HepG2 (cell line): ENCODE results near the gene NPPB. TPM values are rescaled to one million over a fixed set of nuclear protein-coding genes. Genes with fewer than 3 reads are reported as not detected.

Experiments used
- BCL6 ChIP-seq: IDR thresholded peaks from 2 replicates; pipeline ENCODE4 v1.6.1; 2016; ENCODE audit warnings: missing genetic modification reagents, missing compliant biosample characterization
- CEBPG ChIP-seq: IDR thresholded peaks from 2 replicates; pipeline ENCODE4 v1.6.1; 2016
- EEA1 ChIP-seq: sonication (generic); formaldehyde crosslinking; IDR thresholded peaks from 2 replicates; pipeline ENCODE4 v1.5.1; 2020; ENCODE audit warnings: mild to moderate bottlenecking, missing genetic modification reagents, borderline replicate concordance
- ERF ChIP-seq: IDR thresholded peaks from 2 replicates; pipeline ENCODE4 v1.6.1; 2018; ENCODE audit warnings: missing biosample characterization, missing genetic modification reagents
- FOXA1 ChIP-seq, 2 experiments: fragments of 450-650 bp in 1 of 2; sonication (generic) in 1 of 2; formaldehyde crosslinking in 1 of 2; IDR thresholded peaks; 2 replicates each; pipeline versions ENCODE4 v1.4.0 to v1.6.1; 2016 to 2020; ENCODE audit warnings: missing genetic modification reagents in 1 of 2
- GMEB2 ChIP-seq: IDR thresholded peaks from 2 replicates; pipeline ENCODE4 v1.6.1; 2016; ENCODE audit warnings: missing biosample characterization, missing genetic modification reagents, low read depth
- HNRNPLL ChIP-seq: fragments of 200-400 bp; formaldehyde crosslinking; IDR thresholded peaks from 2 replicates; pipeline ENCODE4 v1.6.1; 2017; ENCODE audit warnings: mild to moderate bottlenecking, low read depth, low read length; ENCODE audit not compliant: poor library complexity, severe bottlenecking
- KIAA2018 ChIP-seq: sonication (generic); formaldehyde crosslinking; IDR thresholded peaks from 2 replicates; pipeline ENCODE4 v1.5.0; 2020; ENCODE audit warnings: mild to moderate bottlenecking, missing genetic modification reagents, borderline replicate concordance
- NR2F6 ChIP-seq, 2 experiments: IDR thresholded peaks; 2 replicates each; pipeline ENCODE4 v1.6.1; 2016; ENCODE audit warnings: antibody characterized with exemption in 1 of 2, mild to moderate bottlenecking in 1 of 2
- SMC3 ChIP-seq: IDR thresholded peaks from 2 replicates; pipeline ENCODE4 v1.6.1; 2011; ENCODE audit warnings: low read length, improper control_type of control experiment
- TFDP2 ChIP-seq: sonication (generic); formaldehyde crosslinking; IDR thresholded peaks from 2 replicates; pipeline ENCODE4 v1.4.0; 2020; ENCODE audit warnings: missing genetic modification reagents
- ZBTB38 ChIP-seq: sonication (generic); formaldehyde crosslinking; IDR thresholded peaks from 2 replicates; pipeline ENCODE4 v1.5.1; 2020; ENCODE audit warnings: mild to moderate bottlenecking, missing genetic modification reagents
- ZIK1 ChIP-seq: sonication (generic); formaldehyde crosslinking; IDR thresholded peaks from 2 replicates; pipeline ENCODE4 v1.5.0; 2020; ENCODE audit warnings: mild to moderate bottlenecking, low read depth, missing genetic modification reagents, borderline replicate concordance
- ZNF124 ChIP-seq: sonication (generic); formaldehyde crosslinking; IDR thresholded peaks from 2 replicates; pipeline ENCODE4 v1.4.0; 2020; ENCODE audit warnings: missing genetic modification reagents
- ZNF205 ChIP-seq: IDR thresholded peaks from 2 replicates; pipeline ENCODE4 v1.6.1; 2018; ENCODE audit warnings: missing biosample characterization, missing genetic modification reagents
- ZNF816 ChIP-seq: sonication (generic); formaldehyde crosslinking; IDR thresholded peaks from 2 replicates; pipeline ENCODE4 v1.8.0; 2022; ENCODE audit warnings: missing genetic modification reagents, mild to moderate bottlenecking, borderline replicate concordance
- ZNF850 ChIP-seq: sonication (generic); formaldehyde crosslinking; conservative IDR thresholded peaks from 2 replicates; pipeline ENCODE4 v1.9.0; 2021; ENCODE audit warnings: mild to moderate bottlenecking, missing genetic modification reagents
- polyA plus RNA-seq, 8 experiments: library from polyadenylated mRNA; depleted of rRNA in 3 of 8; stranded (reverse) in 7 of 8; unstranded in 1 of 8; fragments of >200 nt; fragmentation: Illumina TruSeq in 4 of 8; extraction: Trizol in 4 of 8; gene quantifications; 2 replicates each; pipeline versions ENCODE4 v1.2.1 to v1.2.3, GENCODE V29; 2011 to 2016; ENCODE audit warnings: low read depth in 4 of 8, missing spikeins in 1 of 8, mixed read lengths in 1 of 8; ENCODE audit not compliant: insufficient read depth in 1 of 8
- total RNA-seq, 5 experiments: library from RNA; depleted of rRNA; stranded (reverse); fragments of >200 nt; fragmentation: Illumina TruSeq; extraction: Trizol; gene quantifications; 2 replicates each; pipeline ENCODE4 v1.2.3, GENCODE V29; 2016; ENCODE audit warnings: low read depth in 1 of 5

NPPB gene
- total and polyA plus RNA-seq, 2 of the 13 experiments (the other 11 are each of a cell fraction or from before 2014, with no cell fraction given): 1.9 TPM; not detected in 1

GRCh38 chr1:11838349-11839272 is 20.1 kb downstream of the NPPB start (continued):
- TF ChIP-seq ZNF850 (CRISPR knock-in tag): no peak
- TF ChIP-seq ZIK1 (CRISPR knock-in tag): no peak
- no peak for TF ChIP-seq BCL6 (CRISPR knock-in tag)
- TF ChIP-seq EEA1 (CRISPR knock-in tag): no peak
- no peak for TF ChIP-seq GMEB2 (CRISPR knock-in tag)
- TF ChIP-seq CEBPG (CRISPR knock-in tag): peak; percentile 28; the same call in 1 of the 2 replicates
- TF ChIP-seq ZNF205 (CRISPR knock-in tag): peak; percentile 30; the same call in 1 of the 2 replicates
- no peak for TF ChIP-seq TFDP2 (CRISPR knock-in tag)
- no peak for TF ChIP-seq KIAA2018
- TF ChIP-seq ZBTB38 (CRISPR knock-in tag): peak; percentile 87
- no peak for TF ChIP-seq NR2F6 (IDR thresholded peaks at IDR 0.05)
- TF ChIP-seq NR2F6 (CRISPR knock-in tag; IDR thresholded peaks at IDR 0.05): peak; percentile 31; the same call in 1 of the 2 replicates
- no peak for TF ChIP-seq ZNF816
- TF ChIP-seq FOXA1 (IDR thresholded peaks at IDR 0.05): no peak
- TF ChIP-seq FOXA1 (CRISPR knock-in tag; IDR thresholded peaks at IDR 0.05): 0 out of 2 replicates have a peak, but pooled peaks have one; percentile 10
- 0 out of 2 replicates have a peak, but pooled peaks have one; percentile 45 for TF ChIP-seq ZNF124 (CRISPR knock-in tag)
- peak; percentile 68 for TF ChIP-seq ERF (CRISPR knock-in tag)
- peak; percentile 79 for TF ChIP-seq SMC3
- TF ChIP-seq HNRNPLL: no peak
